ENCODE results near the gene MINDY4. TPM values are rescaled to one million over a fixed set of nuclear protein-coding genes. Genes with fewer than 3 reads are reported as not detected.

MINDY4 gene
- total RNA-seq, 6 experiments from 2014 or later: 1.2 to 3.2 (median 2.3) TPM

GRCh38 chr7:30863706-30864035 lies 92.5 kb downstream of the MINDY4 start:
- H3K4me1 ChIP-seq: peaks cover 0 to 18% (median 11%) of the 10 kb centered on the region in 4 donors
- H3K9me3 ChIP-seq: no peaks in the 10 kb centered on the region
- DNase-seq (no peak), ATAC-seq (no peak)
- H3K4me3 ChIP-seq: no peak overlapping the region
- no peak overlapping the region for H3K27ac ChIP-seq
- no peaks in the 10 kb centered on the region for H3K36me3 ChIP-seq
- 85% methylated on average over 4 of the region's 4 CpGs for WGBS (ENCODE audit: insufficient coverage, low coverage, low lambda C conversion rate, missing lambda C conversion rate)
- intact Hi-C loops (cut with DNase I): no loop called here
- H3K27me3 ChIP-seq: no peaks in the 10 kb centered on the region
- TF ChIP-seq POLR2A (IDR thresholded peaks at IDR 0.05): no peak
- TF ChIP-seq, protein P1, sequence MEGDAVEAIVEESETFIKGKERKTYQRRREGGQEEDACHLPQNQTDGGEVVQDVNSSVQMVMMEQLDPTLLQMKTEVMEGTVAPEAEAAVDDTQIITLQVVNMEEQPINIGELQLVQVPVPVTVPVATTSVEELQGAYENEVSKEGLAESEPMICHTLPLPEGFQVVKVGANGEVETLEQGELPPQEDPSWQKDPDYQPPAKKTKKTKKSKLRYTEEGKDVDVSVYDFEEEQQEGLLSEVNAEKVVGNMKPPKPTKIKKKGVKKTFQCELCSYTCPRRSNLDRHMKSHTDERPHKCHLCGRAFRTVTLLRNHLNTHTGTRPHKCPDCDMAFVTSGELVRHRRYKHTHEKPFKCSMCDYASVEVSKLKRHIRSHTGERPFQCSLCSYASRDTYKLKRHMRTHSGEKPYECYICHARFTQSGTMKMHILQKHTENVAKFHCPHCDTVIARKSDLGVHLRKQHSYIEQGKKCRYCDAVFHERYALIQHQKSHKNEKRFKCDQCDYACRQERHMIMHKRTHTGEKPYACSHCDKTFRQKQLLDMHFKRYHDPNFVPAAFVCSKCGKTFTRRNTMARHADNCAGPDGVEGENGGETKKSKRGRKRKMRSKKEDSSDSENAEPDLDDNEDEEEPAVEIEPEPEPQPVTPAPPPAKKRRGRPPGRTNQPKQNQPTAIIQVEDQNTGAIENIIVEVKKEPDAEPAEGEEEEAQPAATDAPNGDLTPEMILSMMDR (IDR thresholded peaks at IDR 0.05): no peak

GRCh38 chr7:30864101-30864500 lies 92.9 kb downstream of the MINDY4 start:
- WGBS (ENCODE audit: insufficient coverage, low coverage, low lambda C conversion rate, missing lambda C conversion rate): 84% methylated on average over 3 of the region's 3 CpGs
- Histone ChIP-seq H3K4me3 (no peak overlapping the region), H3K36me3 (no peaks in the 10 kb centered on the region), H3K27ac (no peak overlapping the region), H3K4me1 (peaks cover 0 to 18% (median 11%) of the 10 kb centered on the region in 4 donors), H3K9me3 (no peaks in the 10 kb centered on the region), H3K27me3 (no peaks in the 10 kb centered on the region)
- ATAC-seq (no peak), DNase-seq (no peak)
- TF ChIP-seq POLR2A (IDR thresholded peaks at IDR 0.05): no peak
- TF ChIP-seq, protein P1 (IDR thresholded peaks at IDR 0.05): no peak
- intact Hi-C loops (cut with DNase I): no loop called here

GRCh38 chr7:30865076-30865475 lies 93.9 kb downstream of the MINDY4 start:
- intact Hi-C loops (cut with DNase I): no loop called here
- Histone ChIP-seq H3K36me3 (no peaks in the 10 kb centered on the region), H3K4me3 (no peak overlapping the region), H3K9me3 (no peaks in the 10 kb centered on the region), H3K27me3 (no peaks in the 10 kb centered on the region), H3K27ac (no peak overlapping the region), H3K4me1 (peaks cover 0 to 18% (median 11%) of the 10 kb centered on the region in 4 donors)
- DNase-seq (no peak), ATAC-seq (no peak)
- TF ChIP-seq, protein P1 (IDR thresholded peaks at IDR 0.05): no peak
- no peak for TF ChIP-seq POLR2A (IDR thresholded peaks at IDR 0.05)
- WGBS (ENCODE audit: insufficient coverage, low coverage, low lambda C conversion rate, missing lambda C conversion rate): 100% methylated on average over 2 of the region's 4 CpGs

GRCh38 chr7:30865821-30866220 lies 94.6 kb downstream of the MINDY4 start:
- intact Hi-C loops (cut with DNase I): no loop called here
- no peaks in the 10 kb centered on the region for H3K36me3 ChIP-seq

More at GRCh38 chr7:30865821-30866220, 94.6 kb downstream of the MINDY4 start:
- no CpG with 5 or more reads among the region's 4 CpGs for WGBS (ENCODE audit: insufficient coverage, low coverage, low lambda C conversion rate, missing lambda C conversion rate)
- Histone ChIP-seq H3K9me3 (no peaks in the 10 kb centered on the region), H3K4me3 (no peak overlapping the region), H3K27me3 (no peaks in the 10 kb centered on the region), H3K4me1 (peaks cover 0 to 18% (median 11%) of the 10 kb centered on the region in 4 donors), H3K27ac (no peak overlapping the region)
- TF ChIP-seq, protein P1 (IDR thresholded peaks at IDR 0.05): no peak
- no peak for TF ChIP-seq POLR2A (IDR thresholded peaks at IDR 0.05)
- ATAC-seq (no peak), DNase-seq (no peak)

Data from right lobe of liver (tissue), 6 donors.